Fibroblast of skin of abdomen (primary cell): Measurements from ENCODE around the gene ZIK1.

Experiments used
- DNase-seq: peaks from one replicate; pipeline ENCODE4 v3.0.0-alpha.2; 2013

ZIK1 gene

GRCh38 chr19:57613941-57614743 is 30.2 kb downstream of the ZIK1 start, which contains the start of gene ZNF134:
TSS of gene ZNF134 (plus strand) at chr19:57614242. CDS start at chr19:57619469, 5,227 bp downstream.
- peak; percentile 89 for DNase-seq

DNA sequence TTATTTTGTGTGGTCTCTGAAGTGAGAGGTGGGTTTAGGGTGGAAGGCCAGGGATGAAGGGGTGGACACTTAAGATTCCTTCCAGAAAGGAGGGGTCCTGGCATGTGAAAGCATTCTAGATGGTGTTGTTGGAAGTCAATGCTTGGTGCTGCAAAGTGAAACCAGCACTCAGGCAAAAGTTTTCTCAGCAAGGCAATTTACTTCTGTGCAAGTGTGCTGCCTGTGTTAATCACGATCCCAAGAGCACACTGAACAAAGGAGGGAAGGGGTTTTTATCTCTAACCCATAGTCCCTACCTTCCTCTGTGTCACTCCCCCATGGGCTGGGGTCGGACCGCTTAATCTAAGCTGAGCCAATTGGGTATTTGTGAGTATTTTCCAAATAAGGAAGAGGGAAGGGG is 31.4 kb downstream of the ZIK1 start:
- no peak for DNase-seq

- DNase-seq = no peak
Measured at GRCh38 chr19:57620673-57621348, 36.9 kb downstream of the ZIK1 start.

DNA sequence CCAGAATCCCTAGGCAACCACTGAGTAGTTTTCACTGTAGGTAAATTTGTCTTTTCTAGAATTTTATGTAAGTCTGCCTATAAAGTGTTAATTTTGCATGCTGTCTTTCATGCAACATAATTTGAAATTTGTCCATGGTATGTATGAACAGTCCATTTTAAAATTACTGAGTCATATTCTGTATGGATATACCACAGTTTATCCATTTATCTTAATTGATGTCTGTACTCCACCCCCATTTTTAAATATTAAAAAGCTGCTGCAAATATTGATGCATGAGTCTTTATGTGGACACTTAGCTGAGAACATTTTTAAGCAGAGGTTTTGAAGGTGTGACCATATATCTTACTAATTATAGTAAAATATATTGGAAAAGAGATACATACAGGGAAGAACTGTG is 39.1 kb downstream of the ZIK1 start:
- no peak for DNase-seq

DNA sequence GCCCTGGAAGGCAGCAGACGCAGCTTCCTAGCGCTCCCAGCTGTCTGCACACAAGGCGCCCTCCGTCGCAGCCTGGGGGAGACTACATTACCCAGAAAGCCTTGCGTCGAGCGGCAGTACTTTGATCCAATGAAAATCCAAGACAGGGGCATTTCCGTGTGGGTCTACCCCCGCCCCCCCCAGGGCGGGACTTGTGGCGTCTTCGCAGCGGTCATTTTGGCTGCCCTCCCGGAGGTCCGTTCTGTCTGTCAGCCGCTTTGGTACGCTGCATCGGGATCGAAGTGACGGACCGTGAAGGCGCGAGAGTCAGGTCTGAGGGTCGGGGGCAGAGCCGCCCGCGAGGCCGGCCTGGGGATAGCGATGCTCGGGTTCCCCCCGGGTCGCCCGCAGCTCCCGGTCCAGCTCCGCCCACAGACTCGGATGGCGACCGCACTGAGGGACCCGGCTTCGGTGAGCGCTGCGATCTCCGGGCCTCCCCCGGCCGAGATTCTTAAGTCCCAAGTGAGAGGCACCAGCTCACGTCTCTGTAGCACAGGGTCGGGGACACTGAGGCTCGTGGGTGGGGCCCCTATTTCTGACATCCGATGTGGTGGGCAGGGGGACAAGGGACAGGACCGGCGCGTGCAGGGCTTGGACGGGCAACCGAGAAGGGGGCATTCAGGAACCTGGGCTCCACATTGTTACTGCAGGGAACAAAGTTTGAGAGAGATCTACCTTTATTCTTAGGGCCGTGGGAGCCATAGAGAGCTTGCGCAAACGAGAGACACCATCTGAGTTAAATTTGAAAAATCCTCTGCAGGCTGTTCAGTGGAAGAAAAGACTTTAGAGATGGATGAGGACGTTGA is 49.3 kb downstream of the ZIK1 start, which contains the start of gene ZNF211:
Gene ZNF211 (plus strand): TSS at position 182 of the 845 bp plus-strand sequence. CDS start 179 bp downstream, at position 361.
- peak; percentile 95 for DNase-seq

- no peak for DNase-seq
Measured at GRCh38 chr19:57633832-57634131, 49.8 kb downstream of the ZIK1 start.

GRCh38 chr19:57637379-57637778 is 53.4 kb downstream of the ZIK1 start:
- no peak for DNase-seq

- DNase-seq = no peak
Measured at GRCh38 chr19:57641715-57642234, 57.8 kb downstream of the ZIK1 start.

- no peak for DNase-seq
Measured at GRCh38 chr19:57642396-57643046, 58.6 kb downstream of the ZIK1 start.
